Measurements from ENCODE around the gene DHRS12.

DHRS12 gene

GRCh38 chr13:51765142-51765515, 38.8 kb downstream of the DHRS12 start:
- in situ Hi-C loops (cut with HindIII; ENCODE audit: low sequenced_read_pairs): no loop called here

DNA sequence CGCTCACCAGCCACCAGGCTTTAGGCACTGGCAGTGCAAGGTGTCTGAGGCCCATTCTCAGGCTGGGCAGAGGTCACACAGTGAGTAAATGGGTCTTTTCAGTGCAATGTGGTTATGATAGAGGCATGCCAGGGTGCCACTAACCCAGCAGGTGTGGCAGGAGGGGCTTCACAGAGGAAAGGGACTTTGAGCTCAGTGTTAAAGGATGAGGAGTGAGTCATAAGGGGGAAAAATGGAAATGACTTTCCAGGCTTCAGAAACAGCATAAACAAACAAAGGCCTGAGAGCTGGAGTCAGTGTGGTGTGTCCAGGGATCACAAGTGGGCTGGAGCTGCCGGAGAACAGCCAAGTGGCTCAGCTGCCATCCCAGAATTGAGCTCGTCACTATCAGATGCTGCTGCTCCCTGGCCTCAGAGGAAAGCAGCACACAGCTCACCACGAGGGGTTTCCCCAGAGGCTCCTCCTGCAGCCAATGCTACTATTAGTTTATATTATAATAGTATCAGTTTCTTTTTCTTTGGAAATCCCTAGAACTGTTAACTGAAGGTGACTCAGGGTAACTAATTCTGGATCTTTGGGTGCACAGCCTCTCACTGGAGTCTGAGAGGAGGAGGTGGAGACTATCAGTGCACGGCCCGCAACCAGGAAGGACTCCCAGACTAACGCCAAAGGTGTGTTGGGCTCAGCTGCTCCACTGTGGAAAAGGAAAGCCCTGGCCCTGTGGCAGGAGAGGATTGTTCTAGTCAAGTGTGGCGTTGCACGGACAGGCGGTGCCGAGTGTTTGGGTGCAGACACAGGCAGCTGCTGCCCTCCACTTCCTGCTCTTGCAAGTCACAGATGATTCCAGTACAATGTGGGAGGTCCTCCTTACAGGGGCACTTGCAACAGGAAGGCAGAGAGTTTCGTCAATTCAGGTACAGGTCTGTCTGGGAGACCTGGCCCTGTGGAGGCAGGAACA, 39.5 kb downstream of the DHRS12 start:
- in situ Hi-C loops (cut with HindIII; ENCODE audit: low sequenced_read_pairs): no loop called here

- in situ Hi-C loops (cut with HindIII; ENCODE audit: low sequenced_read_pairs): no loop called here
These were observed 40.5 kb downstream of the DHRS12 start for GRCh38 chr13:51763486-51763885.

GRCh38 chr13:51761643-51762350, 42.2 kb downstream of the DHRS12 start:
- in situ Hi-C loops (cut with HindIII; ENCODE audit: low sequenced_read_pairs): no loop called here

DNA sequence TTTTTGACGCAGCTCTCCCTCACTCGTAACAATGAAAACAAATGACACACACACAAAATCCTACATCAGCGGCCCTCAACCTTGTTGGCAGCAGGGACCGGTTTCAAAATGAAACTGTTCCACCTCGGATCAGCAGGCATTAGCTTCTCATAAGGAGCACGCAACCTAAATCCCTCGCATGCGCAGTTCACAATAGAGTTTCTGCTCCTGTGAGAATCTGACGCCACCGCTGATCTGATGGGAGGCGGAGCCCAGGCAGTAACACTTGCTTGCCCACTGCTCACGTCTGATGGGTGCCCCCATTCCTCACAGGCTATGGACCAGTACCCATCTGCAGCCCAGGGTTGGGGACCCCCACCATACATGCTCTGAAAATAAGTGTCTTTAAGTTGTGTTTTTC, 43.4 kb downstream of the DHRS12 start:
- in situ Hi-C loops (cut with HindIII; ENCODE audit: low sequenced_read_pairs): no loop called here

GRCh38 chr13:51759240-51759639, 44.7 kb downstream of the DHRS12 start:
- in situ Hi-C loops (cut with HindIII; ENCODE audit: low sequenced_read_pairs): no loop called here

GRCh38 chr13:51758691-51759090, 45.3 kb downstream of the DHRS12 start:
- in situ Hi-C loops (cut with HindIII; ENCODE audit: low sequenced_read_pairs): no loop called here

DNA sequence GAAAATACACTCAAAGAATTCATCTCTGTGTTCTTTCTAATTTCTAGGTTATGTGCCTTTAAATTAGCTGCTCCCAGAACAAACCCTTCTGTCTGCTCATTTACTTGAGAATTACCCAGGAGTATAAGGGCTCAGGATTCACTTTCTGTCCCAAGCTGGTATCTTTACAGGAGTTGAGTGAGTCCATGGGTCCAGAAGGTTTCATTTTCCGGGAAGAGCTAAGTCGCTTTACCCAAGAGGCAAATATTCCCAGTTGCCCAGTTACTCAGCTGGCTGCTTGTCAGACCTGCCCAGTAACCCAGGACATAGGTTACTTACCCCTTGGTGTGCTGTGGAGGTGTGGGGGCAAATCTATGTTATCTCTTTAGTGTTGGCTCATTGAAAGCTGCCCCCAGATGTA, 47.3 kb downstream of the DHRS12 start:
- in situ Hi-C loops (cut with HindIII; ENCODE audit: low sequenced_read_pairs): no loop called here

DNA sequence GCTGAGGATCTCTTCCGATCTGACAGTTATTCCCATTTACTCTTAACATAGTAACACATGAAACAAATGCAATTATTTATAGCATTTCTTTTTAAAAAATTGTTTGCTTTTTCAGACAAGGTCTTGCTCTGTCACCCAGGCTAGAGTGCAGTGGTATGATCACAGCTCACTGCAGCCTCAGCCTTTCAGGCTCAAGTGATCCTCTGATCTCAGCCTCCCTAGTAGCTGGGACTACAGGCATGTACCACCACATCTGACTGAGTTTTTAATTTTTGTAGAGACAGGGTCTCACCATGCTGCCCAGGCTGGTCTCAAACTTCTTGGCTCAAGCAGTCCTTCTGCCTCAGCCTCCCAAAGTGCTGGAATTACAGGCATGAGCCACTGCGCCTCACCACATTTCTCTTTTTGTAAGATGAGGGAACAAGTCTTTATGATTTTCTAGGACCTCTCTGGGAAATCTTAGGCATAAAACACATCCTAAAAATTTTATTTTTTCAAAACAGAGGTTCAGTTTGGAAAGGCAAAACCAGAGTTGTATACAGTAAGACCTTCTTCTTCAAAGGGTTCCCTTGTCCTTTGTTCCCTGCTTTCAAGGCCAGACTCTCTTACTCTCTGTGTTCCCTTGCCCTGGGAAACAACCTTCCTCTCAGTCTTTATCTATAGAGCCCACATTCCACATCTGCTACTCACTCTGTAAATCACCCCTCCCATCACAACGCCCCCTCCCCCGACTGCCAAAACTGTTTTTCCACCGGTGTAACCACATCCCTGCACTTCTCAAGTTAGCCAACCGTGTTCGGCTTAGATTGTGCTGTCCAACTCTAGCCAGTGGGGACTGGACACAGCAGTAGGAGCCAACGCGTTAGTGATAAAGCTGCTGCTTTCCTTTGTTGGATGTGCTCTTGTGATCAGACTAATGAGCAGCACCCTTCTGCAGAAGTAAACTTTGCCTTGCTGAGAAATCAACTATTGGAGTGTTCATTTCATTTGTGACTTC, 56.2 kb downstream of the DHRS12 start:
- in situ Hi-C loops (cut with HindIII; ENCODE audit: low sequenced_read_pairs): no loop called here

DNA sequence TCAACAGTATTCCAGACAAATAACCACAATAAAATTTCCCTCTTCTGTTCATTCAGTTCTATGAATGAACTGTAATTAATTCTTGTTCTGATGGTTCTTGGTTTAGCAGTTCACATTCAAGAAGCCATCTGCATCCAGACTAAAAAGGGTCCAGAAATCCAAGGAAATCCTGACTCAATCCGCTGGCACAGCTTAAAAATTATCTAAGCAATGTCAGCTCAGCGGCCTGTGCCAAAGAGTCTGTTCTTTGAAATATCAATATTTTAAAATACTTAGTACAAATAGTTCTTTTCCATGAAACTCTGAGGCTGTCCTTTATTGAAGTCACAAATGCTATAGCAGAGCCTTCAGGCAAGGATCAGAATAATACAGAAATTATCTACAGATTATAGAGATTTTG, 57.2 kb downstream of the DHRS12 start:
- in situ Hi-C loops (cut with HindIII; ENCODE audit: low sequenced_read_pairs): no loop called here

- in situ Hi-C loops (cut with HindIII; ENCODE audit: low sequenced_read_pairs): no loop called here
These were observed 58.7 kb downstream of the DHRS12 start for GRCh38 chr13:51745243-51745642.

- in situ Hi-C loops (cut with HindIII; ENCODE audit: low sequenced_read_pairs): no loop called here
These were observed 61.4 kb downstream of the DHRS12 start for GRCh38 chr13:51742611-51743010.

- in situ Hi-C loops (cut with HindIII; ENCODE audit: low sequenced_read_pairs): no loop called here
These were observed 61.9 kb downstream of the DHRS12 start for GRCh38 chr13:51742031-51742430.

DNA sequence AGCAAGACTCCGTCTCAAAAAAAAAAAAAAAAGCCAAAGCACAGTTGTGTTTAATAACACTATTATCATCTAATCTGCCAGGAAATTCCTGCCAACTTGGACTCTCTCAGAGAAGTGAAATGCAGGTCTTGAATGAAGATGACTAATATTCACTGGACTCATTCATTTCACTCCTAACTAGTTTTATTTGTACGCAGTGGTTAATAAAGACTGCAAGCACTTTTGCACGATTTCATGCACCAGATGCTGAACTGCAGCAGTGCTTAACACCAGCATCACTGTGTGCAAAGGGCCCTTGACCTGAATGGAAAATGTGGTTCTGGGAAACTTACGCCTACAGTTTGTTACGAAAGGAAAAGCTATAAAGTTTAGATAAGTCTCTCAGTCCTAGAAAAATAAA, 63.3 kb downstream of the DHRS12 start:
- in situ Hi-C loops (cut with HindIII; ENCODE audit: low sequenced_read_pairs): no loop called here

DNA sequence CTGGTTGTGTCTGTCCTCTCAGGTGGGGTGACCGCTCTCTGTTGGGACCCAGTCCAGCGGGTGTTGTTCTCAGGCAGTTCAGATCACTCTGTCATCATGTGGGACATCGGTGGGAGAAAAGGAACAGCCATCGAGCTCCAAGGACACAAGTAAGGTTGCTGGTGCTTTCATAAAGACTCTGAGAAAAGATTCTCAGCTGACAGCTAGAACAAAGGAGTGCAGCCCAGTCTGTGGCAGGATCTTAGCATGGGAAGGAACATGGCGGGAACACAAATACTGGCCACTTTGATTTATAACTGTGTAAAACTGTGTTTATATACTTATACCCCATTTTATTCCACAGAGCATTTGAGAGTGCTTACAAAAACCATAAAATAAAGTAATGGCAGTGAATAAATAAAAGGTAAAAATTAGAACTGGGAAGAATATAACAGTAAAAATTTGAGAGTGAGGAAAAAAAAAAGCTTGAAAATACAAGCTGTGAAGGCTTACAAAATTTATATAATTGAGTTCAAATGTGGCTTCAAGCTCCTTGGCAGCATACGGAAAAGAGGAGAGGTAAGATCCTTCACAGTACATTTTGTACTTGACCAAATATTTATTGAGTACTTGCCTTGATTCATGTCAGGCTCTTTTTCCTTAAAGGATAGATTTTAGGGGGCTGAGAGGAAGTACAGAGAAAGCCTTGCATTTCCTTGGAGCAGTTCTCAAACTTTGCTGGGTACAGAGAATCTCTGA, 64.8 kb downstream of the DHRS12 start:
- in situ Hi-C loops (cut with HindIII; ENCODE audit: low sequenced_read_pairs): no loop called here

- in situ Hi-C loops (cut with HindIII; ENCODE audit: low sequenced_read_pairs): no loop called here
These were observed 65.6 kb downstream of the DHRS12 start for GRCh38 chr13:51738226-51738905.

- in situ Hi-C loops (cut with HindIII; ENCODE audit: low sequenced_read_pairs): no loop called here
These were observed 66.4 kb downstream of the DHRS12 start for GRCh38 chr13:51737609-51738008.

DNA sequence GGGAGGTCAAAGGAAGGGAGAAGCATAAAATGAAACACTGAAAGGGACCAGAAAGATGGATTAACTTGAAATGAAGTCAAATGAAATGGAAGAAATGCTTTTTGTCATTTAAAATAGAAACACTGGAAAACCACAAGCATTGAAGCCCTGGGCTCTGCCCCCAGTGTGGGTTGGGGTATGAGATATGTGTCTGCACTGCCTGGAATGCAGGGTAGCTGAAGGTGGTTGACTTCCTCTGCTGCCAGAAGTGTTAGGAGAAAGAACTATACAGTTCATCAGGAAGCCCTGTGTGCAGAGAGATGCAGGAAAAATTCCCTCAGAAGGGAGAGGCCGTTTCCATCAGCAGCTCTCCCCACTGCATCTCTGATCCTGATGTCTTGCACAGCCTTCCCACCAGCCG, 69.2 kb downstream of the DHRS12 start:
- in situ Hi-C loops (cut with HindIII; ENCODE audit: low sequenced_read_pairs): no loop called here

GRCh38 chr13:51733374-51734298, 70.3 kb downstream of the DHRS12 start:
- in situ Hi-C loops (cut with HindIII; ENCODE audit: low sequenced_read_pairs): no loop called here

Measured in endothelial cell of hepatic sinusoid (primary cell).